B cell (primary cell): Measurements from ENCODE around the gene ANAPC15. TPM values are rescaled to one million over a fixed set of nuclear protein-coding genes. Genes with fewer than 3 reads are reported as not detected.

ENCODE experiments used
- ATAC-seq: fragments of 200-7000 bp; cut with Tn5 transposase; one replicate; pipeline ENCODE4 v1.10.0; 2021; ENCODE audit warnings: low read depth, mild to moderate bottlenecking, moderate number of reproducible peaks, moderate library complexity
- CTCF ChIA-PET: fragments of 350-600 bp; sonication (Branson Sonifier 250); formaldehyde crosslinking; loops from one replicate; lab custom pipeline; 2021; ENCODE audit warnings: antibody characterized with exemption, inconsistent platforms; lab: Charles Lee
- POLR2A ChIA-PET: fragments of 350-600 bp; sonication (Branson Sonifier 250); formaldehyde crosslinking; loops from one replicate; lab custom pipeline; 2021; ENCODE audit warnings: antibody characterized with exemption; lab: Charles Lee
- DNase-seq: peaks from one replicate; pipeline ENCODE4 v3.0.0; 2013
- H2AFZ ChIP-seq: 2 replicates; pipeline ENCODE4 v1.6.1; 2012; ENCODE audit warnings: mild to moderate bottlenecking, low read depth, low read length; ENCODE audit not compliant: insufficient read depth, poor library complexity, severe bottlenecking
- H3K27ac ChIP-seq, 2 donors: 1 replicate in 1 of 2; 2 replicates in 1 of 2; pipeline ENCODE4 v1.5.1; 2012 to 2013; ENCODE audit warnings: low read length in 2 of 2, mild to moderate bottlenecking in 2 of 2, moderate library complexity in 1 of 2
- H3K27me3 ChIP-seq, 4 experiments: fragments of 200-600 bp in 1 of 4; sonication (generic) in 1 of 4; replicated peaks in 1 of 4; 1 replicate in 2 of 4; 2 replicates in 2 of 4; pipeline versions ENCODE4 v1.6.1 to v1.7.0; 2013 to 2016; ENCODE audit warnings: low read length in 3 of 4, mild to moderate bottlenecking in 2 of 4, mixed read lengths in 1 of 4, moderate library complexity in 1 of 4; ENCODE audit not compliant: insufficient read depth in 4 of 4, control insufficient read depth in 3 of 4; ENCODE audit errors: control extremely low read depth in 1 of 4
- H3K36me3 ChIP-seq, 2 experiments: replicated peaks in 1 of 2; 1 replicate in 1 of 2; 2 replicates in 1 of 2; pipeline versions ENCODE4 v1.6.1 to v1.7.1; 2013; ENCODE audit warnings: low read length in 1 of 2; ENCODE audit not compliant: insufficient read depth in 2 of 2, control insufficient read depth in 1 of 2; ENCODE audit errors: control extremely low read depth in 1 of 2, extremely low read depth in 1 of 2
- H3K4me1 ChIP-seq, 2 donors: fragments of 200-600 bp in 1 of 2; sonication (generic) in 1 of 2; 1 replicate in 1 of 2; 2 replicates in 1 of 2; pipeline versions ENCODE4 v1.5.1 to v1.6.1; 2013 to 2017; ENCODE audit warnings: low read length in 2 of 2; ENCODE audit not compliant: control insufficient read depth in 2 of 2, insufficient read depth in 2 of 2
- H3K4me2 ChIP-seq: replicated peaks from 2 replicates; pipeline ENCODE3; 2012; ENCODE audit warnings: mild to moderate bottlenecking, low read depth, low read length; ENCODE audit not compliant: poor library complexity, severe bottlenecking
- H3K4me3 ChIP-seq, 5 experiments: fragments of 200-600 bp in 1 of 5; sonication (generic) in 1 of 5; 1 replicate in 3 of 5; 2 replicates in 2 of 5; pipeline versions ENCODE4 v1.5.1 to v1.7.0; 2011 to 2016; ENCODE audit warnings: low read length in 4 of 5, mild to moderate bottlenecking in 4 of 5, low read depth in 2 of 5, control low read depth in 1 of 5, moderate library complexity in 1 of 5; ENCODE audit not compliant: insufficient read depth in 1 of 5; ENCODE audit errors: control extremely low read depth in 1 of 5, extremely low read depth in 1 of 5
- H3K79me2 ChIP-seq: fragments of 200-600 bp; sonication (generic); one replicate; pipeline ENCODE4 v1.6.0; 2016; ENCODE audit warnings: low read length; ENCODE audit not compliant: control insufficient read depth, insufficient read depth
- H3K9ac ChIP-seq: fragments of 200-600 bp; sonication (generic); 2 replicates; pipeline ENCODE4 v1.6.1; 2017; ENCODE audit warnings: mild to moderate bottlenecking, low read length, moderate library complexity
- H3K9me3 ChIP-seq, 3 donors: one replicate each; pipeline versions ENCODE4 v1.6.1 to v1.7.1; 2013; ENCODE audit warnings: low read length in 2 of 3; ENCODE audit not compliant: control insufficient read depth in 2 of 3, insufficient read depth in 1 of 3; ENCODE audit errors: control extremely low read depth in 1 of 3
- H4K20me1 ChIP-seq: 2 replicates; pipeline ENCODE4 v1.6.0; 2012; ENCODE audit warnings: mild to moderate bottlenecking, low read length; ENCODE audit not compliant: insufficient read depth, control insufficient read depth, poor library complexity, severe bottlenecking
- H3K27ac Mint-ChIP-seq: one replicate; pipeline ENCODE4 v1.8.0; 2021; ENCODE audit warnings: mixed read lengths
- H3K27me3 Mint-ChIP-seq: one replicate; pipeline ENCODE4 v1.8.0; 2021; ENCODE audit warnings: mixed read lengths
- H3K4me1 Mint-ChIP-seq: one replicate; pipeline ENCODE4 v1.8.0; 2021; ENCODE audit warnings: mixed read lengths
- H3K4me3 Mint-ChIP-seq: one replicate; pipeline ENCODE4 v1.8.0; 2021; ENCODE audit warnings: mixed read lengths
- H3K9me3 Mint-ChIP-seq: one replicate; pipeline ENCODE4 v1.8.0; 2022; ENCODE audit warnings: mixed read lengths; ENCODE audit not compliant: insufficient read depth
- EZH2 ChIP-seq: IDR thresholded peaks from 2 replicates; pipeline ENCODE4 v1.6.1; 2012; ENCODE audit warnings: borderline replicate concordance, low read depth, mild to moderate bottlenecking, moderate library complexity, low read length; ENCODE audit not compliant: insufficient read depth, poor library complexity, severe bottlenecking
- WGBS: methylation state at CpG from one replicate; pipeline ENCODE4 v1.1.5; 2013; ENCODE audit warnings: missing lambda C conversion rate; ENCODE audit not compliant: insufficient coverage; 5-methylcytosine and 5-hydroxymethylcytosine counted together
- intact Hi-C: fragments of 100-400 bp; cut with micrococcal nuclease; formaldehyde crosslinking; loops from one replicate; pipeline ENCODE4 v1.10.0; 2022
- polyA plus RNA-seq: library from polyadenylated mRNA; depleted of rRNA; stranded (reverse); fragments of >200 nt; gene quantifications from 2 replicates; pipeline ENCODE4 v1.2.3, GENCODE V29; 2012
- total RNA-seq, 2 donors: library from RNA; stranded (reverse); fragments of 120-200 nt in 1 of 2; gene quantifications; 1 replicate in 1 of 2; 2 replicates in 1 of 2; pipeline versions ENCODE4 v1.2.3 to v1.2.4, GENCODE V29; 2013 to 2022
- TF ChIP-seq, protein P1 (sequence below): fragments of 200-600 bp; IDR thresholded peaks from one replicate; pipeline ENCODE4 v1.8.0; 2022; ENCODE audit warnings: antibody characterized with exemption, mild to moderate bottlenecking

ANAPC15 gene
- total and polyA plus RNA-seq, 2 donors (not counting 1 experiment from before 2014, with no cell fraction given) = 27.1 to 27.7 TPM

DNA sequence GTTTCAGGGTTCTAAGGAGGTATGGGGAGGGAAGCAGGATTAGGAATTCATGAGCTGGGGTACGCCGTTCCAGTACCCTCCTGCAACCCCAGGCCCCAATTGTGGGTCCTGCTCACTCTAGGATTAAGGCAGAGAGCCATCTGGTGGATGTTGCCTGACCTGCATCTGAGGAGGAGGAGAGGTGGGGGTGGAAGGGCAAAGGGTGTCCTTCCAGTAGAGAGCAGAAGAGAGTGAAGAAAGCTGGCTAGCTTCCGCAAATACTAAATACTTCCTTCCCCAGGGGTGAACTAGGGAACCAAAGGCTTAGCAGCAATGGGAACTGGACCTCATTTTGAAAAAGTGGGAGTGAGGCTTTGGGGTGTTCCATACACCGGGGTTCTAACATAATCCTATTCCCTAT is 21.2 kb downstream of the ANAPC15 start:
- Mint-ChIP-seq H3K4me1 (peaks cover 16% of the 10 kb centered on the region), H3K27me3 (no peaks in the 10 kb centered on the region), H3K27ac (peak overlapping the region; percentile 73)

More for the DNA sequence above, 21.2 kb downstream of the ANAPC15 start:
- ChIA-PET CTCF (interaction anchor here (0.6 to 7.2 kb wide), 28 partner anchors 9 to 339 kb away, joined by 3 to 292 read pairs (median 4); partner anchors contain the start of genes ANAPC15, IL18BP, LAMTOR1 and RNF121), POLR2A (interaction anchor here (1.2 to 1.5 kb wide), 2 partner anchors 21 to 51 kb away, joined by 4 to 6 read pairs; partner anchors contain the start of gene ANAPC15)
- Histone ChIP-seq H3K4me3 (no peak overlapping the region), H3K36me3 (peaks cover 0 to 33% of the 10 kb centered on the region in 2 experiments), H3K4me2 (peak overlapping the region; percentile 7), H3K79me2 (no peaks in the 10 kb centered on the region), H3K4me1 (peaks cover 7 to 14% of the 10 kb centered on the region in 2 donors), H3K9ac (no peak overlapping the region), H4K20me1 (no peaks in the 10 kb centered on the region), H2AFZ (no peak overlapping the region), H3K27ac (peak overlapping the region; percentile 7 to 25), H3K9me3 (no peaks in the 10 kb centered on the region), H3K27me3 (no peaks in the 10 kb centered on the region)
- Mint-ChIP-seq H3K9me3 (no peaks in the 10 kb centered on the region), H3K4me3 (no peak overlapping the region)
- TF ChIP-seq, protein P1, sequence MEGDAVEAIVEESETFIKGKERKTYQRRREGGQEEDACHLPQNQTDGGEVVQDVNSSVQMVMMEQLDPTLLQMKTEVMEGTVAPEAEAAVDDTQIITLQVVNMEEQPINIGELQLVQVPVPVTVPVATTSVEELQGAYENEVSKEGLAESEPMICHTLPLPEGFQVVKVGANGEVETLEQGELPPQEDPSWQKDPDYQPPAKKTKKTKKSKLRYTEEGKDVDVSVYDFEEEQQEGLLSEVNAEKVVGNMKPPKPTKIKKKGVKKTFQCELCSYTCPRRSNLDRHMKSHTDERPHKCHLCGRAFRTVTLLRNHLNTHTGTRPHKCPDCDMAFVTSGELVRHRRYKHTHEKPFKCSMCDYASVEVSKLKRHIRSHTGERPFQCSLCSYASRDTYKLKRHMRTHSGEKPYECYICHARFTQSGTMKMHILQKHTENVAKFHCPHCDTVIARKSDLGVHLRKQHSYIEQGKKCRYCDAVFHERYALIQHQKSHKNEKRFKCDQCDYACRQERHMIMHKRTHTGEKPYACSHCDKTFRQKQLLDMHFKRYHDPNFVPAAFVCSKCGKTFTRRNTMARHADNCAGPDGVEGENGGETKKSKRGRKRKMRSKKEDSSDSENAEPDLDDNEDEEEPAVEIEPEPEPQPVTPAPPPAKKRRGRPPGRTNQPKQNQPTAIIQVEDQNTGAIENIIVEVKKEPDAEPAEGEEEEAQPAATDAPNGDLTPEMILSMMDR = peak; percentile 82
- no peak for TF ChIP-seq EZH2
- WGBS = 6% methylated on average over 2 of the region's 4 CpGs
- intact Hi-C loops = loop anchor here (1.0 kb wide), 2 partner anchors 11 to 114 kb away; partner anchors contain the start of genes LRRC51 and NUMA1
- ATAC-seq = peak; percentile 99
- DNase-seq = peak; percentile 85
